ENCODE results near the gene ACAA1. TPM values are rescaled to one million over a fixed set of nuclear protein-coding genes. Genes with fewer than 3 reads are reported as not detected.

The ACAA1 gene
- total RNA-seq, 1 donor from 2014 or later, result 81.7 TPM

GRCh38 chr3:38117748-38118420, 19.0 kb downstream of the ACAA1 start:
- Histone ChIP-seq H3K27me3 (no peaks in the 10 kb centered on the region), H3K36me3 (peaks cover 33% of the 10 kb centered on the region), H3K4me1 (no peaks in the 10 kb centered on the region), H3K27ac (no peak overlapping the region), H3K4me3 (no peak overlapping the region), H3K9me3 (no peaks in the 10 kb centered on the region)
- ATAC-seq, result peak; percentile 89
- peak; percentile 85 for DNase-seq
- TF ChIP-seq CTCF (IDR thresholded peaks at IDR 0.05), result peak; percentile 80
- intact Hi-C loops (cut with DNase I), result no loop called here

DNA sequence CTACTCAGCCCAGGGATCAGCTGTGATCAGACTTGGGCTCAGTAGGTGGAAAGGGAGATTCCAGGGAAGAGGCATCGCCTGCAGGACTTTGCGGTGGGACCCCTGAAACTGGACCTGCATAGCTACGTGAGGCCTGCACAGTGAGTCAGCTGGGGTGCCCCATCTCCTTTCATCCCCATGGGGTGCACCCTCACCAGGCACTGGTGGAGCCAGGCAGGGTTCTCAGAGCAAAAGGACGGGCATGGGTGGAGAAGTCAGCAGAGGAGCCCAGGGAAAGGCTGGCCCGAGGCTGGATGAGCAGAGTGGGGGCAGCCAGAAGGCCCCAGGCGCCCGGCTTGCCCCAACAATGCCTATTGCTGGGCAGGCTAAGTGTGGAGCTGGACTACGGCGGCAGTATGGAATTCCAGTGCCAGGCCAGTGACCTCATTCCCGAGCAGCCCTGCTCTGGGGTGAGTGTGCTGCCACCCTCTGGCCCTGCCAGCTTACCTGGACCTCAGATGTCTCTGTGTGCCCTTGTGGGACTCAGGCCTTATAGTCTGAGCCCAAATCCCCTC, 19.7 kb downstream of the ACAA1 start:
- Histone ChIP-seq H3K27me3 (no peaks in the 10 kb centered on the region), H3K36me3 (peaks cover 27% of the 10 kb centered on the region), H3K27ac (no peak overlapping the region), H3K4me3 (no peak overlapping the region), H3K4me1 (no peaks in the 10 kb centered on the region), H3K9me3 (no peaks in the 10 kb centered on the region)
- DNase-seq, result no peak
- peak; percentile 78 for ATAC-seq
- TF ChIP-seq CTCF (IDR thresholded peaks at IDR 0.05), result no peak
- intact Hi-C loops (cut with DNase I), result no loop called here

DNA sequence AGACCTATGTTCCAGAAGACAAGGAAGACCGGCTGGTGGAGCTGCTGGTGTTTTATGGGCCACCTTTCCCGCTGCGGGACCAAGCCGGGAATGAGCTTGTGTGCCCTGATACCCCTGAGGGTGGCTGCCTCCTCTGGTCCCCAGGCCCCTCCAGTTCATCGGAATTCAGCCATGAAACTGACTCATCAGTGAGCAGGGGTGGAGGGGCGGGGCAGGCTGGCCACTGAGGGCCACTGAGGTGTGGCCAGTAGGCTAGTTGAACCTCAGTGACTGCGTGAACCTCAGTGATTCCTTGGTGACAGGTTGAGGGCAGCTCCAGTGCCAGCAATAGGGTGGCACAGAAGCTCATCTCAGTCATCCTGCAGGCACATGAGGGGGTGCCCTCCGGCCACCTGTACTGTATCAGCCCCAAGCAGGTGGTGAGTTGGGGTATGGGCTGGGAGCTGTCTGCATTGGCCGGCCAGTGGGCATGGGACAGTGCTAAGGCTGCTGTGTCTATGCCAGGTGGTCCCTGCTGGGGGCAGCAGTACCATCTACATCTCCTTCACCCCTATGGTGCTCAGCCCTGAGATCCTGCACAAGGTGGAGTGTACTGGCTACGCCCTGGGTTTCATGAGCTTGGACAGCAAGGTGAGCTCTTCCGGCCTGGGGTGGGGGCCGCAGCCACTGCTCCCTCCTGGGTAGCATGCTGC, 20.3 kb downstream of the ACAA1 start:
- no peaks in the 10 kb centered on the region for H3K9me3 ChIP-seq
- ATAC-seq, result peak; percentile 1
- no peaks in the 10 kb centered on the region for H3K27me3 ChIP-seq
- no peak for DNase-seq
- H3K4me1 ChIP-seq, result no peaks in the 10 kb centered on the region
- H3K36me3 ChIP-seq, result peaks cover 21% of the 10 kb centered on the region
- H3K27ac ChIP-seq, result no peak overlapping the region
- intact Hi-C loops (cut with DNase I), result no loop called here
- no peak overlapping the region for H3K4me3 ChIP-seq
- no peak for TF ChIP-seq CTCF (IDR thresholded peaks at IDR 0.05)

- no peak for DNase-seq
- intact Hi-C loops (cut with DNase I), result no loop called here
- H3K36me3 ChIP-seq, result peaks cover 13% of the 10 kb centered on the region
Measured at GRCh38 chr3:38115645-38116427, 21.1 kb downstream of the ACAA1 start.

More at GRCh38 chr3:38115645-38116427, 21.1 kb downstream of the ACAA1 start:
- H3K4me1 ChIP-seq, result no peaks in the 10 kb centered on the region
- H3K9me3 ChIP-seq, result no peaks in the 10 kb centered on the region
- TF ChIP-seq CTCF (IDR thresholded peaks at IDR 0.05), result no peak
- no peak overlapping the region for H3K4me3 ChIP-seq
- H3K27me3 ChIP-seq, result no peaks in the 10 kb centered on the region
- no peak for ATAC-seq
- H3K27ac ChIP-seq, result no peak overlapping the region
